Measurements from ENCODE around the gene C5. TPM values are rescaled to one million over a fixed set of nuclear protein-coding genes. Genes with fewer than 3 reads are reported as not detected.
"Not testable (repeated sequence)": the region's sequence is repeated elsewhere in the genome, so short reads cannot be mapped to it uniquely, and the experiment has no call there.

Gene C5
- total RNA-seq (1 to 10 TPM in 1 of 2 experiments, under 1 TPM in 1; 0.89 to 1.3 TPM), total RNA-seq (0.40 to 12.0 (median 4.9) reads per million in 172 experiments)
- polyA plus RNA-seq (2013, experiment 1 of 2), result 2.0 TPM
- polyA plus RNA-seq (2013, experiment 2 of 2), result 2.4 TPM

- CTCF ChIA-PET, result interaction anchor here (1.0 kb wide), 1 partner anchor 29 kb away, joined by 3 read pairs; no protein-coding TSS in a partner anchor
- H3K4me3 ChIP-seq (ENCODE audit: low read length), result no peak within 1 kb of the TSS
- DNase-seq (no peak), ATAC-seq (ENCODE audit: poor library complexity) (no peak)
- no peak within 1 kb of the TSS for H3K27ac ChIP-seq (ENCODE audit: low read depth in 1 of 2, low read length in 2 of 2)
- no peak for TF ChIP-seq CTCF (IDR thresholded peaks at IDR 0.05)
- H3K4me1 Mint-ChIP-seq (ENCODE audit: low read depth), result no peaks in the 10 kb centered on the region
- no peaks in the 10 kb centered on the region for H3K36me3 Mint-ChIP-seq (ENCODE audit: low read depth)
- no peak within 1 kb of the TSS for H3K27ac Mint-ChIP-seq
- POLR2A ChIA-PET, result no interaction called here
- intact Hi-C loops (cut with DNase I, micrococcal nuclease), result loop anchor here in 1 of 2 experiments (10.0 kb wide), 1 partner anchor 106 kb away; no protein-coding TSS in a partner anchor
- no peaks in the 10 kb centered on the region for H3K9me3 Mint-ChIP-seq
- no peaks in the 10 kb centered on the region for H3K36me3 ChIP-seq (ENCODE audit: insufficient read depth, low read length)
- H3K4me3 Mint-ChIP-seq, result no peak within 1 kb of the TSS
- no peaks in the 10 kb centered on the region for H3K27me3 ChIP-seq (ENCODE audit: control insufficient read depth in 1 of 2, insufficient read depth in 2 of 2, low read length in 2 of 2)
- H3K9me3 ChIP-seq (ENCODE audit: control insufficient read depth in 1 of 2, insufficient read depth in 1 of 2, low read length in 2 of 2), result no peaks in the 10 kb centered on the region
- no peaks in the 10 kb centered on the region for H3K27me3 Mint-ChIP-seq
- H3K4me1 ChIP-seq (ENCODE audit: insufficient read depth, low read length), result no peaks in the 10 kb centered on the region
Observed at GRCh38 chr9:121050128-121050988, at the start of gene C5. Gene C5, minus strand, starts transcription at chr9:121050275. Its CDS starts 29 bp downstream, at chr9:121050246.

GRCh38 chr9:121098567-121099198 is 48.6 kb upstream of the C5 start:
- H3K27me3 Mint-ChIP-seq, result no peaks in the 10 kb centered on the region
- H3K36me3 Mint-ChIP-seq (ENCODE audit: low read depth), result peaks cover 80% of the 10 kb centered on the region
- H3K4me3 Mint-ChIP-seq, result no peak overlapping the region
- intact Hi-C loops (cut with DNase I, micrococcal nuclease), result no loop called here
- peaks cover 46% of the 10 kb centered on the region for H3K36me3 ChIP-seq (ENCODE audit: insufficient read depth, low read length)
- no peaks in the 10 kb centered on the region for H3K9me3 Mint-ChIP-seq
- DNase-seq (no peak), ATAC-seq (ENCODE audit: poor library complexity) (no peak)
- no peaks in the 10 kb centered on the region for H3K4me1 ChIP-seq (ENCODE audit: insufficient read depth, low read length)
- H3K27ac ChIP-seq (ENCODE audit: low read depth in 1 of 2, low read length in 2 of 2), result no peak overlapping the region
- no peaks in the 10 kb centered on the region for H3K9me3 ChIP-seq (ENCODE audit: control insufficient read depth in 1 of 2, insufficient read depth in 1 of 2, low read length in 2 of 2)
- no peak overlapping the region for H3K27ac Mint-ChIP-seq
- ChIA-PET CTCF (interaction anchor here (0.6 kb wide), 2 partner anchors 32 to 484 kb away, joined by 3 to 4 read pairs; no protein-coding TSS in a partner anchor), POLR2A (no interaction called here)
- H3K27me3 ChIP-seq (ENCODE audit: control insufficient read depth in 1 of 2, insufficient read depth in 2 of 2, low read length in 2 of 2), result no peaks in the 10 kb centered on the region
- no peaks in the 10 kb centered on the region for H3K4me1 Mint-ChIP-seq (ENCODE audit: low read depth)
- TF ChIP-seq CTCF (IDR thresholded peaks at IDR 0.05), result no peak
- no peak overlapping the region for H3K4me3 ChIP-seq (ENCODE audit: low read length)

GRCh38 chr9:121095057-121095456 is 45.0 kb upstream of the C5 start:
- Histone ChIP-seq H3K4me1 (ENCODE audit: insufficient read depth, low read length) (no peaks in the 10 kb centered on the region), H3K27ac (ENCODE audit: low read depth in 1 of 2, low read length in 2 of 2) (no peak overlapping the region), H3K27me3 (ENCODE audit: control insufficient read depth in 1 of 2, insufficient read depth in 2 of 2, low read length in 2 of 2) (no peaks in the 10 kb centered on the region), H3K9me3 (ENCODE audit: control insufficient read depth in 1 of 2, insufficient read depth in 1 of 2, low read length in 2 of 2) (no peaks in the 10 kb centered on the region), H3K36me3 (ENCODE audit: insufficient read depth, low read length) (peaks cover 65% of the 10 kb centered on the region), H3K4me3 (ENCODE audit: low read length) (no peak overlapping the region)
- TF ChIP-seq CTCF (IDR thresholded peaks at IDR 0.05), result no peak
- no peak overlapping the region for H3K4me3 Mint-ChIP-seq
- POLR2A ChIA-PET, result no interaction called here
- CTCF ChIA-PET, result no interaction called here
- no peaks in the 10 kb centered on the region for H3K27me3 Mint-ChIP-seq
- no peak overlapping the region for H3K27ac Mint-ChIP-seq
- no peaks in the 10 kb centered on the region for H3K4me1 Mint-ChIP-seq (ENCODE audit: low read depth)
- no peaks in the 10 kb centered on the region for H3K9me3 Mint-ChIP-seq
- intact Hi-C loops (cut with DNase I, micrococcal nuclease), result no loop called here
- ATAC-seq (ENCODE audit: poor library complexity) (no peak), DNase-seq (no peak)
- peaks cover 88% of the 10 kb centered on the region for H3K36me3 Mint-ChIP-seq (ENCODE audit: low read depth)

- Mint-ChIP-seq H3K36me3 (ENCODE audit: low read depth) (peaks cover 79% of the 10 kb centered on the region), H3K4me1 (ENCODE audit: low read depth) (peaks cover 18% of the 10 kb centered on the region)
- POLR2A ChIA-PET, result interaction anchor here (1.5 kb wide), 1 partner anchor 9 kb away, joined by 3 read pairs; no protein-coding TSS in a partner anchor
- H3K27ac ChIP-seq (ENCODE audit: low read depth in 1 of 2, low read length in 2 of 2); intact Hi-C loops (cut with DNase I, micrococcal nuclease); H3K4me3 ChIP-seq (ENCODE audit: low read length); H3K27ac Mint-ChIP-seq; H3K27me3 ChIP-seq (ENCODE audit: control insufficient read depth in 1 of 2, insufficient read depth in 2 of 2, low read length in 2 of 2); H3K9me3 Mint-ChIP-seq; ATAC-seq (ENCODE audit: poor library complexity); H3K4me1 ChIP-seq (ENCODE audit: insufficient read depth, low read length); H3K27me3 Mint-ChIP-seq; H3K4me3 Mint-ChIP-seq; H3K9me3 ChIP-seq (ENCODE audit: control insufficient read depth in 1 of 2, insufficient read depth in 1 of 2, low read length in 2 of 2); DNase-seq: not testable (repeated sequence)
- peaks cover 45% of the 10 kb centered on the region for H3K36me3 ChIP-seq (ENCODE audit: insufficient read depth, low read length)
- CTCF ChIA-PET, result interaction anchor here (1.2 kb wide), 2 partner anchors 9 to 78 kb away, joined by 3 to 5 read pairs; no protein-coding TSS in a partner anchor
Observed at GRCh38 chr9:121090743-121091142, 40.7 kb upstream of the C5 start.
